GM12864 (cell line): ENCODE results near the gene C9orf43.

Experiments used
- DNase-seq: peaks from one replicate; pipeline ENCODE4 v3.0.0-alpha.2; 2011; ENCODE audit warnings: low read depth
- H3K4me3 ChIP-seq: 2 replicates; pipeline ENCODE4 v1.5.1; 2011; ENCODE audit warnings: mild to moderate bottlenecking, low read depth, low read length, control low read depth
- CTCF ChIP-seq: IDR thresholded peaks from 2 replicates; pipeline ENCODE4 v1.5.1; 2011; ENCODE audit warnings: low read depth, mild to moderate bottlenecking, moderate library complexity, low read length, control low read depth, inconsistent platforms; ENCODE audit errors: missing control alignments

The C9orf43 gene

GRCh38 chr9:113468716-113469448, 58.3 kb downstream of the C9orf43 start:
- H3K4me3 ChIP-seq, result no peak overlapping the region
- TF ChIP-seq CTCF, result no peak
- no peak for DNase-seq

- H3K4me3 ChIP-seq, result no peak overlapping the region
- TF ChIP-seq CTCF, result no peak
- no peak for DNase-seq
Measured at GRCh38 chr9:113471143-113471542, 60.6 kb downstream of the C9orf43 start.

GRCh38 chr9:113471566-113471965, 61.0 kb downstream of the C9orf43 start:
- H3K4me3 ChIP-seq, result no peak overlapping the region
- TF ChIP-seq CTCF, result no peak
- DNase-seq, result no peak

GRCh38 chr9:113472199-113472598, 61.7 kb downstream of the C9orf43 start:
- TF ChIP-seq CTCF, result no peak
- no peak overlapping the region for H3K4me3 ChIP-seq
- DNase-seq, result no peak

GRCh38 chr9:113474360-113475028, 63.9 kb downstream of the C9orf43 start:
- DNase-seq, result no peak
- no peak for TF ChIP-seq CTCF
- no peak overlapping the region for H3K4me3 ChIP-seq

GRCh38 chr9:113475031-113475430, 64.5 kb downstream of the C9orf43 start:
- no peak for DNase-seq
- no peak for TF ChIP-seq CTCF
- H3K4me3 ChIP-seq, result no peak overlapping the region
